ENCODE results near the gene SEMA3E. TPM values are rescaled to one million over a fixed set of nuclear protein-coding genes. Genes with fewer than 3 reads are reported as not detected.
"Not testable (repeated sequence)": the region's sequence is repeated elsewhere in the genome, so short reads cannot be mapped to it uniquely, and the experiment has no call there.

SEMA3E gene
- total RNA-seq, 2 experiments from 2014 or later, result not detected

DNA sequence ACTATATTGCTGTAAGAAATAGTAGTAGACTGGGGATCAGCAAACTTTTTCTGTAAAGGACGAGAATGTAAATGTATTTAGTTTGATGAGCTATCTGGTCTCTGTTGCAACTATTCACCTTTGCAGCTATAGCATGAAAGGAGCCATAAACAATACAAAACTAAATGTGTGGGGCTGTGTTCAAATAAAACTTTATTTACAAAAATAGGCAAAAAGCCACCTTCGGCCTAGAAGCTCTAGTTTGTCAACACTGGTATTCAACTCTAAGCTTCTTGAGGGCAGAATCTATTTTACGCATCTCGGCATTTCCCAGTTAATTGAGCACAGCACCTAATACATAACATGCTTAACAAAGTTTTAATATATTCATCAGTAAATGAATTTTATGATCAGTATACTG, 181.4 kb downstream of the SEMA3E start:
- ChIA-PET CTCF (no interaction called here), POLR2A (interaction anchor here (0.6 kb wide), 1 partner anchor 294 kb away, joined by 3 read pairs; no protein-coding TSS in a partner anchor)
- no peak for ATAC-seq
- H3K4me3 Mint-ChIP-seq, result no peak overlapping the region
- no peaks in the 10 kb centered on the region for H3K4me1 Mint-ChIP-seq (ENCODE audit: low read depth)
- H3K36me3 Mint-ChIP-seq (ENCODE audit: low read depth), result no peaks in the 10 kb centered on the region
- TF ChIP-seq, protein P1, sequence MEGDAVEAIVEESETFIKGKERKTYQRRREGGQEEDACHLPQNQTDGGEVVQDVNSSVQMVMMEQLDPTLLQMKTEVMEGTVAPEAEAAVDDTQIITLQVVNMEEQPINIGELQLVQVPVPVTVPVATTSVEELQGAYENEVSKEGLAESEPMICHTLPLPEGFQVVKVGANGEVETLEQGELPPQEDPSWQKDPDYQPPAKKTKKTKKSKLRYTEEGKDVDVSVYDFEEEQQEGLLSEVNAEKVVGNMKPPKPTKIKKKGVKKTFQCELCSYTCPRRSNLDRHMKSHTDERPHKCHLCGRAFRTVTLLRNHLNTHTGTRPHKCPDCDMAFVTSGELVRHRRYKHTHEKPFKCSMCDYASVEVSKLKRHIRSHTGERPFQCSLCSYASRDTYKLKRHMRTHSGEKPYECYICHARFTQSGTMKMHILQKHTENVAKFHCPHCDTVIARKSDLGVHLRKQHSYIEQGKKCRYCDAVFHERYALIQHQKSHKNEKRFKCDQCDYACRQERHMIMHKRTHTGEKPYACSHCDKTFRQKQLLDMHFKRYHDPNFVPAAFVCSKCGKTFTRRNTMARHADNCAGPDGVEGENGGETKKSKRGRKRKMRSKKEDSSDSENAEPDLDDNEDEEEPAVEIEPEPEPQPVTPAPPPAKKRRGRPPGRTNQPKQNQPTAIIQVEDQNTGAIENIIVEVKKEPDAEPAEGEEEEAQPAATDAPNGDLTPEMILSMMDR (IDR thresholded peaks at IDR 0.05), result no peak
- no peak overlapping the region for H3K27ac Mint-ChIP-seq
- intact Hi-C loops (cut with micrococcal nuclease), result no loop called here
- no peaks in the 10 kb centered on the region for H3K27me3 Mint-ChIP-seq
- H3K9me3 Mint-ChIP-seq, result no peaks in the 10 kb centered on the region
- no peak for DNase-seq

DNA sequence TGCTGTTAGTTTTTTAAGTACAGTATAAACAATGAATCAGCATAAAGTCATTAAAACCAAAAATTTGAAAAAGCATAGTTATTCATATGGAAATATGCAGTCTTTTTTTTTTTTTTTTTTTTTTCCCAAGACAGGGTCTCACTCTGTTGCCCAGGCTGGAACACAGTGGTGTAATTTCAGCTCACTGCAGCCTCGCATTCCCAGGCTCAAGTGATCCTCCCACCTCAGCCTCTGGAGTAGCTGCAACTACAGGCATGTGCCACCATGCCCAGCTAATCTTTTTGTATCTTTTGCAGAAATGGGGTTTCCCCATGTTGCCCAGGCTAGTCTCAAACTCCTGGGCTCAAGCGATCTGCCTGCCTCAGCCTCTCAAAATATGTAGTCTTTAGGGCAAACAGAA, 182.0 kb downstream of the SEMA3E start:
- ChIA-PET CTCF (no interaction called here), POLR2A (interaction anchor here (0.6 kb wide), 1 partner anchor 295 kb away, joined by 3 read pairs; no protein-coding TSS in a partner anchor)
- no peaks in the 10 kb centered on the region for H3K4me1 Mint-ChIP-seq (ENCODE audit: low read depth)
- TF ChIP-seq, protein P1 (IDR thresholded peaks at IDR 0.05), result no peak
- DNase-seq (no peak), ATAC-seq (no peak)
- intact Hi-C loops (cut with micrococcal nuclease), result no loop called here
- H3K36me3 Mint-ChIP-seq (ENCODE audit: low read depth), result no peaks in the 10 kb centered on the region
- H3K27ac Mint-ChIP-seq, result no peak overlapping the region
- no peaks in the 10 kb centered on the region for H3K9me3 Mint-ChIP-seq
- H3K27me3 Mint-ChIP-seq, result no peaks in the 10 kb centered on the region
- no peak overlapping the region for H3K4me3 Mint-ChIP-seq

DNA sequence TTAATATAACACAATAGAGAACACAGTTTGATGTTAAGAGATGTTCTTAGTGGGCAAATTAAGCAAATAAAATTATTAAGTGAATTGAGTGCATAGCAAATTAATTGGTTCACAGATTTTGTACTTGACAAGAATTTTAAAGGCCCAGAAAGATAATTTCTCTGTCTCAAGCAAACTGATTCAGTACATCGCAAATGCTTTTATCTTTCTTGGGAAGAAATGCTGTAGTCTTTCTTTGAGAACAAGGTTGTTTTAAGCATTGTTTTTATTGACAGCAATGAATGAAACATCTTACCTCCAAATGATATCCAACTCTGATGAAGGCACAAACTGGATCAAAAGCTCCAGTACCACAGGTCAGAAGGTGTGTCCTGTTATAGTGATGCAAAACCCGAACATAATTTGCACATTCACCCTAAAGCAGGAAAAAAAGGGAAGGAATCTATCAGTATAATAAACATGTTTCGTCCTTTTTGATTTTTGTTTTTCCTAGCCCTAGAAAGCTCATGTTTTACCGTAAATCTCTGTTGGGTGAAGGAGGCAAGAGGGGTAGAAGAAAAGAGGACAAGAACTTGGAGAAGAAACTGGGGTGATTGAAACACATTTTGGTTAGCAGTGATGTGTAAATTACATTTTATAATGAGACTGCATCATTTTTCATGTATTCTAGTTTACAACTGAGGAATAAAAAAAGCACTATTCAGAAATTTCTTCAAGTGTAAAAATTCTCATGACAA, 182.6 kb downstream of the SEMA3E start:
- Mint-ChIP-seq H3K27ac (no peak overlapping the region), H3K27me3 (no peaks in the 10 kb centered on the region), H3K36me3 (ENCODE audit: low read depth) (no peaks in the 10 kb centered on the region), H3K4me3 (no peak overlapping the region), H3K4me1 (ENCODE audit: low read depth) (no peaks in the 10 kb centered on the region), H3K9me3 (no peaks in the 10 kb centered on the region)
- ChIA-PET POLR2A (no interaction called here), CTCF (no interaction called here)
- ATAC-seq (no peak), DNase-seq (no peak)
- TF ChIP-seq, protein P1 (IDR thresholded peaks at IDR 0.05), result no peak
- intact Hi-C loops (cut with micrococcal nuclease), result no loop called here

DNA sequence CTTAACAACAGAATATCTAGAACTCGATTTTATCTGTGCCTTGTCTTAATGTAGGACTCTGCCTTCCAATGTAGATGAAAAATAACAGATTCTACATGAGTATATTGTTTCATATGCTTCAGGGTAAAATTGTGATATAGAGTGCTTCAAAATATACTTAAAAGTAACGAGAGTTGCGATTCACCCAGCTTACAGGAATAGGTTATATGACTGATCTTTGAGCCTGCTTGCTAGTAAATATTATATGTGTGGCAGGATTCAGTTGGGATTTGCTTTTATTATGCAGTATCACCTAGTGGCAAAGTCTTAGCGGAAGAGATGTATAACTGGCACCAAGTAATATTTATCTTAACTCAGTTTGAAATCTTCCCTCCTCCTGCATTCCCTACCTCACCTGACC, 183.3 kb downstream of the SEMA3E start:
- POLR2A ChIA-PET, result no interaction called here
- CTCF ChIA-PET, result no interaction called here
- no peaks in the 10 kb centered on the region for H3K36me3 Mint-ChIP-seq (ENCODE audit: low read depth)
- H3K27ac Mint-ChIP-seq, result no peak overlapping the region
- ATAC-seq, result no peak
- H3K9me3 Mint-ChIP-seq, result no peaks in the 10 kb centered on the region
- no peaks in the 10 kb centered on the region for H3K4me1 Mint-ChIP-seq (ENCODE audit: low read depth)
- H3K4me3 Mint-ChIP-seq, result no peak overlapping the region
- H3K27me3 Mint-ChIP-seq, result no peaks in the 10 kb centered on the region
- intact Hi-C loops (cut with micrococcal nuclease), result no loop called here
- no peak for DNase-seq
- TF ChIP-seq, protein P1 (IDR thresholded peaks at IDR 0.05), result no peak

DNA sequence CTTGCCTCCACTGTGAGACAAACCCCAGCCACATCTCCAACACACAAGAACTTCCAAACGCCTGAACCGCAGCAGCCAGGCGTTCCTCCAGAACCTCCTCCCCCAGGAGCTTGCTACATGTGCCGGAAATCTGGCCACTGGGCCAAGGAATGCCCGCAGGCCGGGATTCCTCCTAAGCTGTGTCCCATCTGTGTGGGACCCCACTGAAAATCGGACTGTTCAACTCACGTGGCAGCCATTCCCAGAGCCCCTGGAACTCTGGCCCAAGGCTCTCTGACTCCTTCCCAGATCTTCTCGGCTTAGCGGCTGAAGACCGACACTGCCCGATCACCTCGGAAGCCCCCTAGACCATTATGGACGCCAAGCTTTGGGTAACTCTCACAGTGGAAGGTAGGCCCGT, 187.1 kb downstream of the SEMA3E start:
- H3K27me3 Mint-ChIP-seq; ATAC-seq; intact Hi-C loops (cut with micrococcal nuclease); H3K4me3 Mint-ChIP-seq; H3K9me3 Mint-ChIP-seq; POLR2A ChIA-PET; CTCF ChIA-PET; H3K4me1 Mint-ChIP-seq (ENCODE audit: low read depth); DNase-seq; H3K36me3 Mint-ChIP-seq (ENCODE audit: low read depth); H3K27ac Mint-ChIP-seq: not testable (repeated sequence)

DNA sequence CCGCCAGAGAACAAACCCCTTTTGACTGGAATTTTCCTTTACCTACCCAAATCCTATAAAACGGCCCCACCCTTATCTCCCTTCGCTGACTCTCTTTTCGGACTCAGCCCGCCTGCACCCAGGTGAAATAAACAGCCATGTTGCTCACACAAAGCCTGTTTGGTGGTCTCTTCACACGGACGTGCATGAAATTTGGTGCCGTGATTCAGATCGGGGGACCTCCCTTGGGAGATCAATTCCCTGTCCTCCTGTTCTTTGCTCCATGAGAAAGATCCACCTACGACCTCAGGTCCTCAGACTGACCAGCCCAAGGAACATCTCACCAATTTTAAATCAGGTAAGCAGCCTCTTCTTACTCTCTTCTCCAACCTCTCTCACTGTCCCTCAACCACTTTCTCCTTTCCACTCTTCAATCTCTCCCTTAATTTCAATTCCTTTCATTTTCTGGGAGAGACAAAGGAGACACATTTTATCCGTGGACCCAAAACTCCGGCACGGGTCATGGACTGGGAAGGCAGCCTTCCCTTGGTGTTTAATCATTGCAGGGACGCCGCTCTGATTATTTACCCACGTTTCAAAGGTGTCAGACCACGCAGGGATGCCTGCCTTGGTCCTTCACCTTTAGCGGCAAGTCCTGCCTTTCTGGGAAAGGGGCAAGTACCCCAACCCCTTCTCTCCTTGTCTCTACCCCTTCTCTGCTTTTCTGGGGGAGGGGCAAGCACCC, 188.8 kb downstream of the SEMA3E start:
- H3K27ac Mint-ChIP-seq; POLR2A ChIA-PET; H3K9me3 Mint-ChIP-seq; H3K27me3 Mint-ChIP-seq; H3K36me3 Mint-ChIP-seq (ENCODE audit: low read depth); intact Hi-C loops (cut with micrococcal nuclease); ATAC-seq; CTCF ChIA-PET; DNase-seq; H3K4me1 Mint-ChIP-seq (ENCODE audit: low read depth); H3K4me3 Mint-ChIP-seq: not testable (repeated sequence)

DNA sequence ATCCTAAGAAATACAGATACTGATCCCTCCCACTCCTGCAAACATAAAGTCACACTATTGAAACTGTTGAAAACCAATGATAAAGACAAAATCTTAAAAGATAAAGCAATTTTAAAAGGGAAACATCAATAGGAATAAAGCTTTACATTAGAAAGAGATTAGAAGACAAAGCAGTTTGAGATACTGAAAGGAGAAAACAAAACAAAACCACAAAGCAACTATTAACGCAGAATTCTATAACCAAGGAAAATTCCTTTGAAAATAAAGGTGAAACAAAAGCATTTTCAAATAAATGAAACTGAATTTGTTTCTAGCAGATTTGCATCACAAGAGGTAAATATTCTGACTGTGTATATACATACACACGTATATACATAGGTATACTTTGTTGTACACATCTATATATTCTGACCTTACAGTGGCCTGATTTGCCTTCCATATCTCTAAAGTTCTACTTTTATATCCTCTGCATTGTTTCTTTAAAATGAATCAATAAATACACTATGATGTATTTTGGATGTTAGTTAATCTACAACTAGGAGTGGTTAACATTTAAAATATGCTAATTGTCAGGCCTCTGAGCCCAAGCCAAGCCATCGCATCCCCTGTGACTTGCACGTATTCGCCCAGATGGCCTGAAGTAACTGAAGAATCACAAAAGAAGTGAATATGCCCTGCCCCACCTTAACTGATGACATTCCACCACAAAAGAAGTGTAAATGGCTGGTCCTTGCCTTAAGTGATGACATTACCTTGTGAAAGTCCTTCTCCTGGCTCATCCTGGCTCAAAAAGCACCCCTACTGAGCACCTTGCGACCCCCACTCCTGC, 189.6 kb downstream of the SEMA3E start:
- ATAC-seq; H3K4me3 Mint-ChIP-seq; intact Hi-C loops (cut with micrococcal nuclease); H3K27ac Mint-ChIP-seq; CTCF ChIA-PET; H3K9me3 Mint-ChIP-seq; DNase-seq; POLR2A ChIA-PET; H3K27me3 Mint-ChIP-seq; H3K36me3 Mint-ChIP-seq (ENCODE audit: low read depth); H3K4me1 Mint-ChIP-seq (ENCODE audit: low read depth): not testable (repeated sequence)

Measured in activated CD8-positive, alpha-beta T cell treated with anti-CD3 and anti-CD28 coated beads for 36 hours (primary cell).